ENCODE results near the gene CDK2AP2.

The CDK2AP2 gene

DNA sequence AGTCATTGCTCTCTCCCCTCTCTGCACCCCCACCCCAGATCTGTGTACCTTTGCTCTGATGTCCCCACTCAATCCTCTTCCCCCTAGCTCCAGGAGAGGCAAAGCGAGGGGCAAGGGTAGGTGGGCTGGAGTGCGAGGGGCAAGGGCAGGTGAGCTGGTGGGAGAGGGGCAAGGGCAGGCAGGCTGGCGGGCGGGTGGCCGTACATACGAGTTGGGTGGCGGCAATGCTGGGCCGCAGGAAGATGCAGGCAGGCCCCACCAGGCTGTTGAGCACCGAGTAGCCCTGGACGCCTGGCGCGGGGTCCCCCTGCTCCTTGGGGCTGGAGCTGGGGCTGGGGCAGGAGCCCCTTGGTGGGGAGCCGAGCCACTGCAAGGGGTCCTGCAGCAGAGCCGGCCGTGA lies 14.4 kb upstream of the CDK2AP2 start:
- Histone ChIP-seq H3K4me3 (ENCODE audit: low read length) (no peak overlapping the region), H3K9ac (ENCODE audit: low read length) (no peak overlapping the region), H3K4me1 (ENCODE audit: low read length) (no peaks in the 10 kb centered on the region)

DNA sequence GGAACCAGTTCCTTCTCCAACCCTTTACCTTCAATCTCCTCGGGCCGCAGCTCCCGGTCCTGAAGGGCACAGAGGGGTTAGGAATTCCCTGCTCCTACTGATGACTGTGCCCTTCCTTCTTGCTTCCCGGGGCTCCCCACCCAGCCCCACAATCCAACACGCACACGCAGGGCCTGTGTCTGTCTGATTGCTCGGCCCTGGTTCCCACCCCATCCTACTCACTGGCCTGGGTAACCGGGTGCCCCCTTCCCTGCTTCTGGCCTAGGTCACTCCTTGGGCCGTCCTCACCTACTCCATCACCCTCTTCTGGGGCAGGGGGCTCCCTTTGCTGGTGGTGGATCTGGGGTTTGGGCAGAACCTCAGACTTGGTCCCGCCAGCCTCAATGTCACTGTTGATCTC lies 14.0 kb upstream of the CDK2AP2 start:
- Histone ChIP-seq H3K36me3 (replicated peaks; ENCODE audit: low read depth, low read length) (no peaks in the 10 kb centered on the region), H3K9me3 (ENCODE audit: insufficient read depth, low read length) (no peaks in the 10 kb centered on the region), H3K27me3 (ENCODE audit: low read depth, low read length) (peaks cover 1% of the 10 kb centered on the region), H4K20me1 (ENCODE audit: insufficient read depth, low read length) (no peaks in the 10 kb centered on the region), H3K27ac (ENCODE audit: low read length) (no peak overlapping the region), H3K79me2 (ENCODE audit: low read length) (no peaks in the 10 kb centered on the region), H3K4me2 (ENCODE audit: low read length) (no peak overlapping the region), H3K9ac (ENCODE audit: low read length) (no peak overlapping the region), H2AFZ (ENCODE audit: low read depth, low read length) (no peak overlapping the region), H3K4me1 (ENCODE audit: low read length) (no peaks in the 10 kb centered on the region), H3K4me3 (ENCODE audit: low read length) (no peak overlapping the region)
- no peak for TF ChIP-seq EZH2phosphoT487 (IDR thresholded peaks at IDR 0.05; ENCODE audit: low read depth)

More for the DNA sequence above, 14.4 kb upstream of the CDK2AP2 start:
- no peak overlapping the region for H3K27ac ChIP-seq (ENCODE audit: low read length)
- peaks cover 5% of the 10 kb centered on the region for H3K27me3 ChIP-seq (ENCODE audit: low read depth, low read length)
- TF ChIP-seq, protein P1, sequence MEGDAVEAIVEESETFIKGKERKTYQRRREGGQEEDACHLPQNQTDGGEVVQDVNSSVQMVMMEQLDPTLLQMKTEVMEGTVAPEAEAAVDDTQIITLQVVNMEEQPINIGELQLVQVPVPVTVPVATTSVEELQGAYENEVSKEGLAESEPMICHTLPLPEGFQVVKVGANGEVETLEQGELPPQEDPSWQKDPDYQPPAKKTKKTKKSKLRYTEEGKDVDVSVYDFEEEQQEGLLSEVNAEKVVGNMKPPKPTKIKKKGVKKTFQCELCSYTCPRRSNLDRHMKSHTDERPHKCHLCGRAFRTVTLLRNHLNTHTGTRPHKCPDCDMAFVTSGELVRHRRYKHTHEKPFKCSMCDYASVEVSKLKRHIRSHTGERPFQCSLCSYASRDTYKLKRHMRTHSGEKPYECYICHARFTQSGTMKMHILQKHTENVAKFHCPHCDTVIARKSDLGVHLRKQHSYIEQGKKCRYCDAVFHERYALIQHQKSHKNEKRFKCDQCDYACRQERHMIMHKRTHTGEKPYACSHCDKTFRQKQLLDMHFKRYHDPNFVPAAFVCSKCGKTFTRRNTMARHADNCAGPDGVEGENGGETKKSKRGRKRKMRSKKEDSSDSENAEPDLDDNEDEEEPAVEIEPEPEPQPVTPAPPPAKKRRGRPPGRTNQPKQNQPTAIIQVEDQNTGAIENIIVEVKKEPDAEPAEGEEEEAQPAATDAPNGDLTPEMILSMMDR (IDR thresholded peaks at IDR 0.05; ENCODE audit: low read depth, low read length): no peak
- TF ChIP-seq EZH2phosphoT487 (IDR thresholded peaks at IDR 0.05; ENCODE audit: low read depth): no peak
- no peaks in the 10 kb centered on the region for H3K9me3 ChIP-seq (ENCODE audit: insufficient read depth, low read length)
- H4K20me1 ChIP-seq (ENCODE audit: insufficient read depth, low read length): no peaks in the 10 kb centered on the region
- H3K79me2 ChIP-seq (ENCODE audit: low read length): no peaks in the 10 kb centered on the region
- no peaks in the 10 kb centered on the region for H3K36me3 ChIP-seq (replicated peaks; ENCODE audit: low read depth, low read length)
- no peak overlapping the region for H2AFZ ChIP-seq (ENCODE audit: low read depth, low read length)
- no peak overlapping the region for H3K4me2 ChIP-seq (ENCODE audit: low read length)

DNA sequence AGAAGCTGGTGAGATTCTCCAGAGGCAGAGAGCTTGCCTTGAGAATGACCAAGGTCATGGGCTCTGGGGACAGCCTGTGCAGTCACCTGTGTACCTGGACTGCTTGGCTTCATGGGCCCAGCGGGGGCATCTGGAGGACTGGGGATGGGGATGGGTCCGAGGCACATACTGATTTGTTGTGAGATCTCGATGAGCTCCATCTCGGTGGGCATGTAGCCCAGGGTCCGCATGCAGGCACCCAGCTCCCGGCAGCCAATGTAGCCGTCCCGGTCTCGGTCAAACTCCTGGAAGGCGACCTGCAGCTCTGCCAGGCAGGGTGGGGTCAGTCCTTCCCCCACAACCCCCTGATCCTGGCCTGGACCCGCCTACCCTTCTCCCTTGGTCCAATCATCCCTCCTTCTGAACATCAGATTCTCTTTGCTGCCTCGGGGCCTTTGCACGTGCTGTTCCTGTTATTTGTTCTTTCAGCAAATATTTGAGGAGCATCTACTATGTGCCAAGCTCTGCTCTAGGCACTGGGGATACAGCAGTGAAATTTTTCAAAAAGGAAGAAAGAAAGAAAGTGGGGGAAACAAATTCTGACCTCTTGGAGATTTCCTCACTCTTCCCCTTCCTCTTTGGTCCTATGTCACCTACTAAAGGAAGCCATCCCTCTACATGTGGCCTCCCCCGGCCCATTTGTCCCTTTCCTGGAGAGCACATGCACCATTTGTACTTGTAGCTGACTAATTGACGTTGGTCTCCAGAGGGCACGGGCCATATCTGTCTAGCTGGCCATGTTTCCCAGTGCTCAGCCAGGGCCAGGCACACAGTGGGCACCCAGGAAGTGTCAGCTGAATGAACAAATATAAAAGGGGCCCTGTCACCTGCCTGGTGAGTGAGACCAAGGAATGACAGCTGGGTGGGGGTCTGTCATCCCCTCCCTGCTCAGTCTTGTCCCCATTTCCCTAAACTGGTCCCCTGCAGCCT lies 13.2 kb upstream of the CDK2AP2 start:
- Histone ChIP-seq H3K4me1 (ENCODE audit: low read length) (no peaks in the 10 kb centered on the region), H3K4me2 (ENCODE audit: low read length) (no peak overlapping the region), H3K79me2 (ENCODE audit: low read length) (no peaks in the 10 kb centered on the region), H3K36me3 (replicated peaks; ENCODE audit: low read depth, low read length) (no peaks in the 10 kb centered on the region), H3K4me3 (ENCODE audit: low read length) (no peak overlapping the region), H3K27ac (ENCODE audit: low read length) (no peak overlapping the region), H4K20me1 (ENCODE audit: insufficient read depth, low read length) (no peaks in the 10 kb centered on the region), H3K27me3 (ENCODE audit: low read depth, low read length) (no peaks in the 10 kb centered on the region; the same call in none of the 2 replicates), H3K9ac (ENCODE audit: low read length) (no peak overlapping the region), H2AFZ (ENCODE audit: low read depth, low read length) (no peak overlapping the region), H3K9me3 (ENCODE audit: insufficient read depth, low read length) (no peaks in the 10 kb centered on the region)
- TF ChIP-seq EZH2phosphoT487 (IDR thresholded peaks at IDR 0.05; ENCODE audit: low read depth): no peak
- TF ChIP-seq, protein P1 (IDR thresholded peaks at IDR 0.05; ENCODE audit: low read depth, low read length): no peak

DNA sequence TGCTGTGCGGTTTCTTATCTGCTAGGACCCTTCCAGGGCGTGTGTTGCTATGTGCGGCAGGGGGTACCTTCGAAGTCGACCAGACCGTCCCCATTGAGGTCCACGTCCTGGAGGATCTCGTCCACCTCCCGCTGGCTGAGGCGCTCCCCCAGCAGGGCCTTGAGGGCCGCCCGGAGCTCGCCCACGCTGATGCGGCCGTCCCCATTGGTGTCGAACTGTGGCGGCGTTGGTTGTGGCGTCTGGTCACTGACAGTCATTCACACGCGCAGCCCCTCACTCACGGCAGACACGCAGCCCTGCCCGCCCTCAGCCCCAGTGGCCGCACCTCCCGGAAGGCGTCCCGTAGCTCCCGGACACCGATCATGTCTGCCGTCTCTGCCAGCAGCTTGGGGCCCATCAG lies 11.8 kb upstream of the CDK2AP2 start:
- H3K27ac ChIP-seq (ENCODE audit: low read length): no peak overlapping the region
- TF ChIP-seq, protein P1 (IDR thresholded peaks at IDR 0.05; ENCODE audit: low read depth, low read length): no peak
- TF ChIP-seq EZH2phosphoT487 (IDR thresholded peaks at IDR 0.05; ENCODE audit: low read depth): no peak
- H3K4me3 ChIP-seq (ENCODE audit: low read length): no peak overlapping the region
- H4K20me1 ChIP-seq (ENCODE audit: insufficient read depth, low read length): no peaks in the 10 kb centered on the region
- H3K4me1 ChIP-seq (ENCODE audit: low read length): no peaks in the 10 kb centered on the region
- no peaks in the 10 kb centered on the region for H3K79me2 ChIP-seq (ENCODE audit: low read length)
- H2AFZ ChIP-seq (ENCODE audit: low read depth, low read length): no peak overlapping the region
- peaks cover 9% of the 10 kb centered on the region for H3K27me3 ChIP-seq (ENCODE audit: low read depth, low read length)
- no peaks in the 10 kb centered on the region for H3K9me3 ChIP-seq (ENCODE audit: insufficient read depth, low read length)
- H3K9ac ChIP-seq (ENCODE audit: low read length): no peak overlapping the region
- H3K36me3 ChIP-seq (replicated peaks; ENCODE audit: low read depth, low read length): no peaks in the 10 kb centered on the region
- H3K4me2 ChIP-seq (ENCODE audit: low read length): no peak overlapping the region
